Neural crest cell (in vitro differentiated cells): Measurements from ENCODE around the gene GRIN3B. TPM values are rescaled to one million over a fixed set of nuclear protein-coding genes. Genes with fewer than 3 reads are reported as not detected.

ENCODE experiments used
- DNase-seq: peaks from one replicate; pipeline ENCODE4 v3.0.0; 2021; ENCODE audit warnings: low read depth, mixed read lengths, low spot score
- H3K27ac Mint-ChIP-seq: one replicate; pipeline ENCODE4 v1.8.0; 2021; ENCODE audit warnings: mild to moderate bottlenecking, mixed read lengths; ENCODE audit not compliant: unreplicated experiment
- H3K27me3 Mint-ChIP-seq: 2 replicates; pipeline ENCODE4 v1.8.0; 2021; ENCODE audit warnings: low read depth, mild to moderate bottlenecking, mixed read lengths
- H3K36me3 Mint-ChIP-seq: 2 replicates; pipeline ENCODE4 v1.8.0; 2021; ENCODE audit warnings: low read depth, mild to moderate bottlenecking, mixed read lengths
- H3K4me1 Mint-ChIP-seq: 2 replicates; pipeline ENCODE4 v1.8.0; 2021; ENCODE audit warnings: mixed read lengths
- H3K4me3 Mint-ChIP-seq: one replicate; pipeline ENCODE4 v1.8.0; 2021; ENCODE audit warnings: mild to moderate bottlenecking, mixed read lengths
- H3K9me3 Mint-ChIP-seq: 2 replicates; pipeline ENCODE4 v1.8.0; 2021; ENCODE audit warnings: mixed read lengths
- CTCF ChIP-seq: fragments of 200-600 bp; sonication (generic); conservative IDR thresholded peaks from 2 replicates; pipeline ENCODE4 v1.5.0; 2021; ENCODE audit warnings: antibody characterized with exemption, mild to moderate bottlenecking
- total RNA-seq: library from RNA; stranded (reverse); gene quantifications from 2 replicates; pipeline ENCODE4 v1.2.1, GENCODE V29; 2021

The GRIN3B gene
- total RNA-seq, 1 donor from 2014 or later = 0.12 TPM

DNA sequence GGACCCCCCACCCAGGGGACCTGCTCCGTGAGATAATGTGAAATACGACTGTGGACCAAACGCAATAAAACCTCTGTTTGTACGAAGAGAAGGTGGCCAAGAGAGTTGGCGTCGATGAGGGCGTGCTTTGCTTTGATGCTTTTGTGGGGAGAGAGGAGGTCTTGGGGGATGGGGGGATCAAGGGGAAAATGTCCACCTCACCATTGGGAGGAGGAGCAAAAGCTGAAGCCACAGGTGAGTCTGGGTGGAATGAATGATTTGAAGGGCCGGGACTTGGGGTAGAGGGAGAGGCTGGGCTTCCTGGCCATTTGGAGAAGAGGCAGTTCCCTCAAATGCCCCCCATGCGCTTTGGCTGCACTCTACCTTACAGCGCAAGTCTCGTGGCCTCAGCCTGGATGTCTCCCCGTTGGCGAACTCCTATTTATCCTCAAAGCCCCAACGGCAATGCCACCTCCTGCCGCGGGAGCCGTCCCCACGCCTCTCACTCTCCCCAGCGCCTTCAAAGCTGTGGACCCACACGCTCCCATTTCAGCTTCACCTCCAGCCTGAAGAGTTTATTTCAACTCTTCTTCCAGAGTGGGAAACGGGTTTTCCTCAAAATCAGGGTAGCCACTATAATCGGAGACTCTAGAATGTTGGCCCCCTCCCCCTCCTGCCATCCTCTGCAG lies 38.9 kb downstream of the GRIN3B start:
- Mint-ChIP-seq H3K4me3 (peak overlapping the region; percentile 97), H3K36me3 (peaks cover 3% of the 10 kb centered on the region), H3K27me3 (no peaks in the 10 kb centered on the region), H3K9me3 (no peaks in the 10 kb centered on the region), H3K4me1 (peaks cover 27% of the 10 kb centered on the region), H3K27ac (peak overlapping the region; percentile 19)
- DNase-seq = no peak
- no peak for TF ChIP-seq CTCF

- peak; percentile 99 for DNase-seq
- Mint-ChIP-seq H3K36me3 (peaks cover 3% of the 10 kb centered on the region), H3K4me3 (peak within 1 kb of the TSS; percentile 97), H3K27ac (peak within 1 kb of the TSS; percentile 78), H3K4me1 (peaks cover 27% of the 10 kb centered on the region), H3K9me3 (no peaks in the 10 kb centered on the region), H3K27me3 (no peaks in the 10 kb centered on the region)
- peak; percentile 10 for TF ChIP-seq CTCF
Measured at GRCh38 chr19:1039646-1040475, 39.6 kb downstream of the GRIN3B start, which contains the start of gene ABCA7. Gene ABCA7, plus strand, starts transcription at chr19:1040107. Its CDS starts 1,255 bp downstream, at chr19:1041362.

DNA sequence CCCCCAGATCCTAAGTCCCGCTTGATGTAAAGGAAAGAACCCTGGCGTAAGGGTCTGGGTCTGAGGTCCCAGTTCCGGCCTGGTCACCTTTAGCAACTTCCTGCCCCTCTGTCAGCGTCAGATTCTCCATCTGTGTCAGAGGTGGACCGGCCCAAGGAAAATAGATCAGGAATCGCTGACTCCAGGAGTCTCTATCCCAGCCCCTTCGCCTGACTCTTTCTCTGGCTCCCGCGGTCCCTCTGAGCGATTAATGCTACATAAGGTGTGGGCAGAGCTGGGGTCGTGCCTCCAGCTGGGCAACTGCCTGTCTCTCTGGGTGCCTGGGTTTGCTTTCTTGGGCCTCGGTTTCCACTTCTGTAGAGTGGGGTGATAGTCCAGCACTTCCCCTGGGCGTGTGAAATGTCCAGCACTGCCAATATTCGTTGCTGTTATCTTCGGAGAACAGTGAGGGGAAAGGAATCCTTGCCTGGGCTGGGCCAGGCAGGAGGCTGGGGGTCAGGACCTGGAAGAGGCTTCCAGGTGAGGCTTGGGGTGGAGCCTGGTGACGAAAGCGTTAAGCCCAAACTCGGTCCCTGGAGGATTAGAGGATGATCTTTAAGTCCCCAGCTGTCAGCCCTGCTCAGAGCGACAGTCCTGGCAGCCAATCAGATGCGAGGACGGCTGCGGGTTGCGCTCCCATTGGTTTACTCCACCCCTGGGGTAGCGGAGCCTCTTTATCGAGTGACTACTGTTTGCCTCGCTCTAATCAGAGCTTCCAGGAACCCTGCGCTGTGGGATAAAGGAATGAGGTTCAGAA lies 40.5 kb downstream of the GRIN3B start:
- H3K9me3 Mint-ChIP-seq = no peaks in the 10 kb centered on the region
- peak overlapping the region; percentile 78 for H3K27ac Mint-ChIP-seq
- DNase-seq = peak; percentile 79
- TF ChIP-seq CTCF = no peak
- H3K36me3 Mint-ChIP-seq = peaks cover 3% of the 10 kb centered on the region
- no peaks in the 10 kb centered on the region for H3K27me3 Mint-ChIP-seq
- peaks cover 27% of the 10 kb centered on the region for H3K4me1 Mint-ChIP-seq
- peak overlapping the region; percentile 97 for H3K4me3 Mint-ChIP-seq

DNA sequence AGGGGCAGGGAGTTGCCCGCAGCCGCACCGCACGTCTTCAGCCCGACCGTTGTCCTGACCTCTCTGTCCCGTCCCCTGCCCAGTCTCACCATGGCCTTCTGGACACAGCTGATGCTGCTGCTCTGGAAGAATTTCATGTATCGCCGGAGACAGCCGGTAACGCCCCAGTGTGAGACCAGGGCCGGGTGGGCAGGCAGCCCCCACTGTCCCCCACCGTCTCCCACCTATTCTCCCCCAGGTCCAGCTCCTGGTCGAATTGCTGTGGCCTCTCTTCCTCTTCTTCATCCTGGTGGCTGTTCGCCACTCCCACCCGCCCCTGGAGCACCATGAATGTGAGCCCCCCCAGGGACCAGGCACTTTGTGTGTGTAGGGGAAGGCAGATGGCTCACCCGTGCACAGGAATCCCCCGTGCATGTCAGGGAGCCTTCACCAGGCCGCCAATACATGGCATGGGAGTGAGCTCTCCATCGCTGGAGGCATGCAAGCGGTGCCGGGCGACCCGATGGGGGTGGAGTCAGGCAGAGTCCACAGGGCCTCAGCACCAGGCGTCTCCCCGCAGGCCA lies 41.1 kb downstream of the GRIN3B start:
- peak overlapping the region; percentile 97 for H3K4me3 Mint-ChIP-seq
- H3K27me3 Mint-ChIP-seq = no peaks in the 10 kb centered on the region
- peaks cover 3% of the 10 kb centered on the region for H3K36me3 Mint-ChIP-seq
- H3K27ac Mint-ChIP-seq = peak overlapping the region; percentile 57
- H3K4me1 Mint-ChIP-seq = peaks cover 27% of the 10 kb centered on the region
- H3K9me3 Mint-ChIP-seq = no peaks in the 10 kb centered on the region
- DNase-seq = no peak
- TF ChIP-seq CTCF = no peak
